Measurements from ENCODE around the gene LRP4. TPM values are rescaled to one million over a fixed set of nuclear protein-coding genes. Genes with fewer than 3 reads are reported as not detected.
A peak's percentile ranks its signal among the peaks of the same experiment; 100 is the strongest.

The LRP4 gene
- polyA plus RNA-seq, 1 experiment, result 1.3 TPM

DNA sequence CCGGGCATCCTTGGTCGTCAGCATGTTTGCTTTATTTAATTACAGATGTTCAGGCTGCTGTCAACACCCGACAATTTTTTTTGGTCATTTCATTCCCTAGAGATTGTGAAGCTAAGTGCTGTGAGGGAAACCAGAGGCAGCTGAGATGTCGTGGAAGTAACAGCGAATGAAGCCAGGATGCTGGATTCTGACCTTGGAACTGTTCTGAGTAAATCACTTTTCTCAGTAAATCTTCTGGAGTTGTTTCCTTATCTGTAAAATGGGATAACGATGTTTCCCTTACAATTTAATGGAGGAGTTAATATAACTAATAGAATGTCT, 71.9 kb downstream of the LRP4 start:
- TF ChIP-seq, protein P1, sequence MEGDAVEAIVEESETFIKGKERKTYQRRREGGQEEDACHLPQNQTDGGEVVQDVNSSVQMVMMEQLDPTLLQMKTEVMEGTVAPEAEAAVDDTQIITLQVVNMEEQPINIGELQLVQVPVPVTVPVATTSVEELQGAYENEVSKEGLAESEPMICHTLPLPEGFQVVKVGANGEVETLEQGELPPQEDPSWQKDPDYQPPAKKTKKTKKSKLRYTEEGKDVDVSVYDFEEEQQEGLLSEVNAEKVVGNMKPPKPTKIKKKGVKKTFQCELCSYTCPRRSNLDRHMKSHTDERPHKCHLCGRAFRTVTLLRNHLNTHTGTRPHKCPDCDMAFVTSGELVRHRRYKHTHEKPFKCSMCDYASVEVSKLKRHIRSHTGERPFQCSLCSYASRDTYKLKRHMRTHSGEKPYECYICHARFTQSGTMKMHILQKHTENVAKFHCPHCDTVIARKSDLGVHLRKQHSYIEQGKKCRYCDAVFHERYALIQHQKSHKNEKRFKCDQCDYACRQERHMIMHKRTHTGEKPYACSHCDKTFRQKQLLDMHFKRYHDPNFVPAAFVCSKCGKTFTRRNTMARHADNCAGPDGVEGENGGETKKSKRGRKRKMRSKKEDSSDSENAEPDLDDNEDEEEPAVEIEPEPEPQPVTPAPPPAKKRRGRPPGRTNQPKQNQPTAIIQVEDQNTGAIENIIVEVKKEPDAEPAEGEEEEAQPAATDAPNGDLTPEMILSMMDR (IDR thresholded peaks at IDR 0.05; ENCODE audit: insufficient read depth, low read depth, low read length), result no peak
- Histone ChIP-seq H3K36me3 (ENCODE audit: control insufficient read depth, insufficient read depth, low read length) (no peaks in the 10 kb centered on the region; the same call in 1 of the 2 replicates), H3K4me3 (ENCODE audit: low read depth, low read length) (peak overlapping the region; percentile 95), H3K27me3 (ENCODE audit: control insufficient read depth, insufficient read depth, low read length) (no peaks in the 10 kb centered on the region)
- DNase-seq (ENCODE audit: low read depth), result no peak
- CTCF ChIA-PET, result interaction anchor here (1.0 to 1.3 kb wide), 3 partner anchors 9 to 20 kb away, joined by 4 to 5 read pairs (median 5); no protein-coding TSS in a partner anchor
- POLR2A ChIA-PET, result interaction anchor here (0.6 kb wide), 1 partner anchor 884 kb away, joined by 3 read pairs; no protein-coding TSS in a partner anchor

DNA sequence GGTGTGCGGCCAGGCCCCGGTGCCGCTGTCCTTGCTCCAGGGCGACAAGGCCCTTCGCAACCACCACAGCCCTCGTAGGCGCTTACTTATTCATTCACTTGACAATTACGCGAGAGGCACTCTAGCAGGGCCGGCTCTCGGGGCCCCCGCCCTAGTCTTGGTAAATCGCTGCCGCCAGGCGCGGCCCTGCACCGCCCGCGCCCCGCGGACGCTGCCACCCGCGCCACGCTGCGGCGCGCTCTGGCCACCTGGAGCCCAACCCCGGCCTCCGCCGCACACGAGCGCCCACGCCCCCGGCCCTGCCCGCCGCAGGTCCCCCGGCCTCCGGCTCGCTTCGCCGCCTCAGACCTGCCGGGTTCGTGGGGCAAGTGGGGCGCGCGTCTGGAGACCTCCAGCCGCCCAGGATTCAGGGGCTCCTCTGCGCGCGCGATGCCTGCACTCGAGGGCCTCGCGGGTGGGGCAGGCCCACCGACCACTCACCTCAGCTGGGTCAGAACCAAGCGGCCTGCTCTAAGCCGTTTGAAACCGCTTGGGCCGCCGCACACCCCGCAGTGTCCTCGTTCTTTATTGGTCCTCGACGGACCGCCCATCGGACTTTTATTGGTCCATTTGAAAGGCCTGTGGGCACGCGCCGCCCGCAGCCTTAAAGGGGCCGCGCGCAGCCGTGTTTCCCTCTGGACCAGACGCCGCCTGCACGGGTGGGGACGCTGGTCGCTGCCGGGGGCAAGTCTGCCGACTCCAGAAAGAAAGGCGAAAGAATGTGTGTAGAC, 72.4 kb downstream of the LRP4 start, which contains the start of gene CKAP5:
CKAP5 (minus strand) TSS at position 541 of the 770 bp plus-strand sequence. CDS start 25,049 bp downstream, outside the sequence.
- ChIA-PET CTCF (interaction anchor here (0.8 to 1.3 kb wide), 4 partner anchors 9 to 316 kb away, joined by 3 to 5 read pairs (median 4); no protein-coding TSS in a partner anchor), POLR2A (no interaction called here)
- H3K27me3 ChIP-seq (ENCODE audit: control insufficient read depth, insufficient read depth, low read length), result no peaks in the 10 kb centered on the region
- H3K4me3 ChIP-seq (ENCODE audit: low read depth, low read length), result peak within 1 kb of the TSS; percentile 95
- TF ChIP-seq, protein P1 (IDR thresholded peaks at IDR 0.05; ENCODE audit: insufficient read depth, low read depth, low read length), result no peak
- H3K36me3 ChIP-seq (ENCODE audit: control insufficient read depth, insufficient read depth, low read length), result no peaks in the 10 kb centered on the region; the same call in 1 of the 2 replicates
- DNase-seq (ENCODE audit: low read depth), result peak; percentile 59

- TF ChIP-seq, protein P1 (IDR thresholded peaks at IDR 0.05; ENCODE audit: insufficient read depth, low read depth, low read length), result no peak
- POLR2A ChIA-PET, result no interaction called here
Observed at GRCh38 chr11:46845440-46845739, 73.0 kb downstream of the LRP4 start.

DNA sequence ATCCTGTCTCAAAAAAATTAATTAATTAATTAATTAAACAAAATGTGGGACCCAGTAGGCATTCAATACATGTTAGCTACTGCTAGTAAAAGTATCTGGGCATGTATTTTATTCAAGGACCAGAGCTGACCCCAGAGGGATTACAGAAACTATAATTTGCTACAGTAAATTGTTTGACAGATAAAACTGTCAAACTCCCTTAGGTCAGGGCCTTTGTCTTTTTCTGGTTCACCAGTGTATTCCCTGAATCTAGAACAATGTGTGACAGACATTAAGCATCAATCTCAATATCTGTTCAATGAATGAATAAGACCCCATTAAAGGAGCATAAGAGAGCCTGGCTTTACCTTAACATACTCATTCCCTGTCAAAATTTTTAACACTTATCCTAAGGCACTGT, 78.2 kb downstream of the LRP4 start:
- POLR2A ChIA-PET, result no interaction called here
- TF ChIP-seq, protein P1 (IDR thresholded peaks at IDR 0.05; ENCODE audit: insufficient read depth, low read depth, low read length), result no peak
- H3K36me3 ChIP-seq (ENCODE audit: control insufficient read depth, insufficient read depth, low read length), result no peaks in the 10 kb centered on the region; the same call in 1 of the 2 replicates
- H3K4me3 ChIP-seq (ENCODE audit: low read depth, low read length), result no peak overlapping the region
- no peak for DNase-seq (ENCODE audit: low read depth)
- no peaks in the 10 kb centered on the region for H3K27me3 ChIP-seq (ENCODE audit: control insufficient read depth, insufficient read depth, low read length)
- CTCF ChIA-PET, result interaction anchor here (1.5 kb wide), 1 partner anchor 14 kb away, joined by 3 read pairs; no protein-coding TSS in a partner anchor

More at GRCh38 chr11:46845440-46845739, 73.0 kb downstream of the LRP4 start:
- CTCF ChIA-PET, result interaction anchor here (0.8 kb wide), 1 partner anchor 317 kb away, joined by 3 read pairs; no protein-coding TSS in a partner anchor
- Histone ChIP-seq H3K27me3 (ENCODE audit: control insufficient read depth, insufficient read depth, low read length) (no peaks in the 10 kb centered on the region), H3K4me3 (ENCODE audit: low read depth, low read length) (peak overlapping the region; percentile 95), H3K36me3 (ENCODE audit: control insufficient read depth, insufficient read depth, low read length) (no peaks in the 10 kb centered on the region; the same call in 1 of the 2 replicates)
- no peak for DNase-seq (ENCODE audit: low read depth)

- Histone ChIP-seq H3K4me3 (ENCODE audit: low read depth, low read length) (no peak overlapping the region), H3K36me3 (ENCODE audit: control insufficient read depth, insufficient read depth, low read length) (no peaks in the 10 kb centered on the region), H3K27me3 (ENCODE audit: control insufficient read depth, insufficient read depth, low read length) (no peaks in the 10 kb centered on the region)
- ChIA-PET POLR2A (no interaction called here), CTCF (interaction anchor here (1.2 kb wide), 1 partner anchor 315 kb away, joined by 3 read pairs; no protein-coding TSS in a partner anchor)
- TF ChIP-seq, protein P1 (IDR thresholded peaks at IDR 0.05; ENCODE audit: insufficient read depth, low read depth, low read length), result no peak
- no peak for DNase-seq (ENCODE audit: low read depth)
Observed at GRCh38 chr11:46838501-46838900, 79.8 kb downstream of the LRP4 start.
